Stimulated activated CD8-positive, alpha-beta memory T cell treated with anti-CD3 and anti-CD28 coated beads, Interleukin-7, amount 100 ng/mL, for 1 hour (primary cell): ENCODE measurements around the gene SGK1.
"Not testable (repeated sequence)": the region's sequence is repeated elsewhere in the genome, so short reads cannot be mapped to it uniquely, and the experiment has no call there.

Experiments used
- DNase-seq, 2 donors: peaks; one replicate each; pipeline ENCODE4 v3.0.0-alpha.2; 2020; ENCODE audit warnings: low read depth in 2 of 2

The SGK1 gene

DNA sequence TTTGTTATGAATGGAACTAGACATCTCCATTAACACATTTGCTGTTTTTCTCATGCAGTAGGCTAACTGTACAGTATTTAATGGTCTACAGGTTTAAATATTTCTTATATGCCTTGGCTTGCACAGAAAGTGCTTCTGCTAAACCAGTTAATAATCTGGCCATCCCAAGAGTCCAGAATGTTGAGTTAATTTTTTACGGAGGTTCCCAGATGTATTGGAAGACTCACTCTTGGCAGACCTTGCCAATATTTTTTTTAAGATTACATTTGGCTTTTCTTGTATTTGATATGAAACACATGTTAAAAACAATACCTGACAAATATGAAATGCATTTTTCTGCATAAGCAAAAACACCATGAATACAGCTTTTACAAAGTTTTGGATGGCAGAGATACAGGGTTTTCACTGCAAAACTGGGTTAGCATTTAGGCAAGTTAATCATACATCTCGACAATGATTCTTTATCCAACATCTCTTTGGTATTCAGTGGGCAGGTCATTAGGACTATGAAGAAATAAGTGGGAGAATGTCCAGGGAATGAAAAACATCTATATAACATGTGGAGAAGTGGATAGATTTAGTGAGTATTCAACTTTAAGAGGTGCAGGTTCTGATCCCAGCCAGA is 94.0 kb downstream of the SGK1 start:
- DNase-seq, result no peak

DNA sequence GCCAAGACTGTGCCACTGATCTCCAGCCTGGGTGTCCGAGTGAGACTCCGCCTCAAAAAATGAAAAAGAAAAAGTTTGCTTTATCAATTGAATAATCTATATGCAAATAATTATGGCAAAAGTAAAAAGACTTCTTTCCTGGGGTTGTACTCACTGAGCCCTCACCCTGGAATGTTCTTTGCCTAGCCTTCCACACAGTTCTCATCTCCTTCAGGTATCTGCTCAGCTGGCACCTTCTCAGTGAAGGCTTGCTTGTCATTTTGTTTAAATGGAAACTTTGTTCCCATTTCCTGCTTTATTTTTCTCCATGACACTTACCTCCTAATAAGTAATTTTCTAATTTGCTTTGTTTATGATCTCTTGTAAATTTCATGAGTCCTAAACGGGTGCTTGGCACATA is 96.7 kb downstream of the SGK1 start:
- no peak for DNase-seq

DNA sequence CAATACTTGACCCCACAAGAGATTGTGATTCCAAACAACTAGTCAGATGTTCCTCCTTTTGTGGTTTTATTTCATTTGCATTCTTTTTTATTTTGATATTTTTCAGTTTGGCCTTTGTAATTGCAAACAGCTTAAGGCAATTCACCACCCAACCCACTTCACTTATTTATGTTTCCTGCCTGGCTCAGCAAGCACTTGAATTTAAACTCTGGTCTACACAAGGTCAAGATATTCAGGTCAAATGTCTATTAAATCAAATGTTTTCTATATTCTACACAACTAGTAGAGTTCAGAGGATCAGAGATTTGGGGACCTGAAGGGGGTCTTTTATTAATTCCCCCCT is 100.1 kb downstream of the SGK1 start:
- no peak for DNase-seq

DNA sequence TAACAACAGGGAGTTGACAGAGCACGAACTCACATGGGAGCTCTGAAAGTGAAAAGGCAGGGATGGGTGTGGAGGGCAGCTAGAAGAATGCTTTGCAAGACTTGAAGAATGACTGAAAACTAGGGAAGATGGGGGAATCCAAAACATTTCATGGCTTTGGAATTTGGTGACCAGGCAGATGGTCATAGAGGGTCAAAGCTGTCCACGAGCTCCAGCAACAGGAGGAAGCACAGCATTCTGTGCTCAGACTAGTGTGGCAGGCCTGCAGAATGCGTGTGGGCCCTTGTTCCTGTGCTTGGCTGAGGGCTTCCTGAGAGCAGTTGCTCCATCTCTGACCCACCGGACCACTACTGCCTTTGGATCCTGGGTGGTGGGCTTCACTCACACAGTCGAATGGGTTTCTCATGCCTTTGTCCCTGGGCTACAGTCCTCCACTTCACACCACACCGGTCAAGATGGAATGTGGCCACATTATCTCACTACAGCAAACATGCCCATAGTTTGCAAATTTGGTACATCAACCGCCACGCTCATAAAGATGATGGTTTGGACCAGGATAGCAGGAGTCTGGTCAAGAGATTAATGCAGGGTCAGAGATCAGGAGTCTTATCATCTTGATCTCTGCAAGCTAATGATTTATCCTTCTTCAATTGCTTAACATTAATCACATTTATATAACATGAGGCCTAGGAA is 100.7 kb downstream of the SGK1 start:
- no peak for DNase-seq

DNA sequence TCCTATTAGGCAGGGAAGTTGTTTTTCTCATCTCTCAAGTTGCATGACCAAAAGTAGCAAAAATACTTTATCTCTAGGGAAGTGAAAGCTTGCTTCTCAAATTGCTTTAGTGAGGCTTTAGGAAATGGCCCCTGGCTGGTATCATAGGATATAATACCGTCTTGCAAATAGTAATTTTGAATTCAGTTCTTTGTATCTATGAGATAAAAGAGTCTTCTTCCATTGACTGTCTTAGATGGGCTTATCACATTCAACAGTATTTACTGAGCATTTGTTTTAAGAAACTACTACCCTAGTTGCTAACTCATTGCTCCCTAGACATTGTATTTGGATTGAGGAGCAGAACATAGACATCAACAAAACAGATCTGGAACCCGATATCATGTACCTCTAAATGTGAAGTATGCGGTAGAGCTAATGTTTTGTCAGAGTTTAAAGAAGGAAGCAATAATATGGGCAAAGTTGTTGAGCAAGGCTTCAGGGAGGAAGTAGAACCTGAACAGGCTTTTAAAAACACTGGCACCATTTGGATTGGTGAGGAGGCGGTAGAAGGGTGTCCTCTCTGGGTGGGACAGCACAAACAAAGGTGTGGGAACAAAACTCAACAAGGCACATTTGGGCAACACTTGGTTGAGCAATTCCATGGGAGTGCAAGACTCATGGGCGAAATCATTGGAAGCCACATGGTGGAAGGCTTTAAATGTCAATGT is 101.5 kb downstream of the SGK1 start:
- DNase-seq, result no peak

DNA sequence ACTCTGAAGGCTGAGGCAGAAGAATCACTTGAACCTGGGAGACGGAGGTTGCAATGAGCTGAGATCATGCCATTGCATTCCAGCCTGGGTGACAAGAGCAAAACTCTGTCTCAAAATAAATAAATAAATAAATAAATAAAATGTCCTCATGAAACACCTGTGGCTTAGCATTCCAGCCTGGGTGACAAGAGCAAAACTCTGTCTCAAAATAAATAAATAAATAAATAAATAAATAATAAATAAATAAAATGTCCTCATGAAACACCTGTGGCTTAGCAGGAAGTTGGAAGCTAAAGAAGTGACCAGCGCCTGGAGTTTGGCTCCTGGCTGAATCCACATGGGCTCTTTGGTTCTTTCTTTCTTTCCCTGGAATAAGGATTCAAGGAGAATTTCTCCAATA is 104.5 kb downstream of the SGK1 start:
- DNase-seq, result not testable (repeated sequence)

DNA sequence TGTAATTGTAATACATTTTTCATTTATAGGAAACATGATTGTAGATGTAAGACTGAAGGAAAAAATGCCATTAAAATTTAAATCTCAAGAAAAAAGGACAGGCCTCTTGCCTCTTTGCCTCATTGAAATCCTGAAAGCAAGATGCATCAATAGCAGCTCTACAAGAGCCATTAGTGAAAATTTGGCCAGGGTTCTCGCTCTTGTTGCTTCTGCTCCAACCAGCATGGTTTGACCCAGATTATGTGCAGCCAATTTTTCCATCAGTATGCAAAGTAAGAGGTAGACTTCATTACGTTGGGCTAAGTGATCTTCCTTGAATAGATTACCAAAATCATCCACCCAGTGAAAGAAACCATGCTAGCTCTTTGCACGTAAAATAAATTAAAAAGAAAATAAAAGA is 106.6 kb downstream of the SGK1 start:
- DNase-seq, result no peak

DNA sequence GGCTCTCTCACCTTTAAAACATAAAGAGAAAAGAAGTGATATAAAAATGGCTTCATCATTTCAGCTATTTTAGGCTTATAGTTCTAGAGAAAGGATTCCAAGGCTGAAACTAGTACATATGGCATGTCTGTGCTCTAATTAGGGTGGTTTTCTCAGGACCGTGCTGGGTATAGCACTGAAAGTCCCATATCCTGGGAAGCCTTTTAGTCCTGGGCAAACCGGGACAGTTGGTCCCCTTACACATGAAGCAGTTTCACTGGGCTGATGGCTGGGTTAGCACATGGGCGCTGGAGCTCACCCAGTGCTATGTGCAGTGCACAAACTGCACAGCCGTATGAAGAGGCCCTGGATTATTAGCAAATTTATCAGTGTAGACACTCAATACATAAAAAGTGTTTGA is 110.5 kb downstream of the SGK1 start:
- DNase-seq, result no peak

DNA sequence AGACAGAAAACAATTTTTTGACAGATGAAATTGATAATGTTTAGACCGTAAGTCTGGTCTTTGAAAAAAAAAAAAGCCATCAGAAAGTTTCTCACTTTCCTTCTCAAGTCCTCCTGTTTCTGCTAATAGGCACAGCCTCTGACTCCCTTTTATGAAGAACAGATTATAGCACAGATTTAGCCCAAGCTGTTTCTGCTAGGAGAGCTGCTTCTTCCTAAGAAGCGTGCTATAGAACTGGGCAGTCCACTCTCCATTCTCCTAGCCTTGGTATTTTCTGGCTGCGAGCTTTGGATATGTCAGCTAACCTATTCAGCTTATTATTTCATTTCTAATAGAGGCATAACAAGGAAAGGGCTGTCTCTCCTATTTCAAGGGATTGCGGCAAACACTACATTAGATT is 112.5 kb downstream of the SGK1 start:
- no peak for DNase-seq

DNA sequence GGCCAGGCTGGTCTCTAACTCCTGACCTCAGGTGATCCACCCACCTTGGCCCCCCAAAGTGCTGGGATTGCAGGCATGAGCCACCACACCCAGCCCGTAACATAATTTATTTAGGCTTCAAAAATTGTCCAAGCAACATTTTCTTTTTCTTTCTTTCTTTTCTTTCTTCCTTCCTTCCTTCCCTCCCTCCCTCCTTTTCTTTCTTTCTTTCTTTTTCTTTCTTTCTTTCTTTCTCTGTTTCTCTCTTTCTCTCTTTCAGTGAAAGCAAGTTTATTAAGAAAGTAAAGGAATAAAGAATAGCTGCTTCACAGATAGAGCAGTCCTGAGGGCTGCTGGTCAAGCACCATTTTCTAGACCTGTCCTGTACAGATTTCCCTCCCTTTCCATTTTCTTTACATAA is 113.2 kb downstream of the SGK1 start:
- DNase-seq, result not testable (repeated sequence)

DNA sequence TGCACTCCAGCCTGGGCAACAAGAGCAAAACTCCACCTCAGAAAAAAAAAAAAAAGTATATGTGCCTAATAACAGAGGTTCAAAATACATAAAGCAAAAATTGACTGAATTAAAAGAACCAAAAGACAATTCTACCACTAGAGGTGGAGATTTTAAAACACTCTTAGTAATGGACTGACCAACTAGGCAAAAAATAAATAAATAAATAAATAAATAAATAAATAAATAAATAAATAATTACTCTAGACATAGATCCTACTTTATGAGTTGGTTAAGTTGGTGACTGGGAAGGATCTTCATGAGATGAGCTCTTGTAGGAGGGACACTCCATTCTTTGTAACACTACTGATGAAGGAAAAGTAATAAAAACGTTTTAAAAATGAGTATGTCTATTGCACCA is 113.9 kb downstream of the SGK1 start:
- no peak for DNase-seq

DNA sequence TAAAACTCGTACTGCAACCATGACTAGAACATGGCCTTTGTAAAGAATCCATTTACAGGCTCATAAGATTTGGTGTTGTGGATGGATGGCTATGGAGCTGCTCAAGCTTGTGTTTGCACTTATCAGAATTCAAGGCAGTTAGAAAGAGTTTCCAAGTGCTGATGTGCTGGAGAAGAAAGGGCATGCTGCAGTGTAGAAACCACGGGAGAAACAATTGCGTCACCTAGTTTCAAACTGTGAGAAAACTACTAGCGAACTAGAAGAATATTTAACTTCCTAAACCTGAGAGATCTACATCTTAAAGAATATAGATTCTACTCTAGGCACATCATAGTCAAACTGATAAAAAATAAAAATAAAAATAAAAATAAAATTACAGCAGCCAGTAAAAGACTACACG is 116.2 kb downstream of the SGK1 start:
- DNase-seq, result no peak

DNA sequence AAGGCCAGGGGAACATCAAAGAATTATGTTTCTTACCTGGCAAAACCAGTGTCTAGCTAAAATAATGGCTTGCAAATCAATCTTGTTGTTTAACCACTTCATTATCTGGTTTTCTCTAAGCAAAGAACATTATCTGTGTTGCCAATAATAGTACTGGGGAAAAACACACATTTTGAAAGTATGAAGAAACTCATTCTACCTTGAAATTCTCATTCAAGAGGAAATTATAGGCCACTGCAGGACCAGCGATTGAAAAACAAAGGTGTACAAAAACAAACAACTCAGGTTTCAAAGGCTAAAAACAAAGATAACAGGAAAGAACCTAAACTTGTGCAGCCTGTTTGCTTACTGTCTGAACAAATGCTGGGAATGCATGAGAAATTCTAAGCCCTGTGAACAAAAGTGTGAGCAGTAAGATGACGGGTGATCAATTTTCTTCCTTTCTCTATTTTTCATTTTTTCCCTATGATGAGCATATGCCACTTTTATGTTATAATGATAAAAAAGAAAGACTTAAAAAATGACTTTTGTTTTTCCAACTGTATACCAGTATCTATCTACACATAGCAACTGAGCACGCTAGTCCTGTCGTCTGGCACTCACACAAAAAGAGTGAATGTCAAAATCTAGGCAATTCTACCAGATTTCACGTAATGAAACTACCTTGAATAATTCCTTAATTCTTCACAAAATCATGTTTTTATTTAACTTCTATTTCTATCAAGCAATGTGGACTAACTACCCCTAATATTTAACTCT is 117.9 kb downstream of the SGK1 start:
- no peak for DNase-seq

DNA sequence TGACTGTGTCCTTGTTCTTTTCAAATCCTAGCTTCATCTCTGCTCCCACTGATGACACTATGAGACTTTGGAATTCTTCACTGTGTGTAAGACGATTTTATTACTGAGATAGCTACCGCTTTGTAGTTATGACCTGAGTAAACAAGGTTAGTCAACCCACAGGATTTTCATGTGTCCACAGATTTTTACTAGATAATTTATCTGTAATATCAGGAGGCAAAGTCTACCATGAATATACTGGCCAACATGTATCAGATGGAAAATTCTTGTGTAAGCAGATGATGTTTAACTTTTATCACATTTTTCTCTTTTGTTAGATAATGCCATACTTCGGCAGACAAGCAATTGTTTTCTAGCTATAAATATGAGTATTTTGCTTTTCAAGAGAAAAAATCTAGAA is 119.8 kb downstream of the SGK1 start:
- DNase-seq, result no peak

DNA sequence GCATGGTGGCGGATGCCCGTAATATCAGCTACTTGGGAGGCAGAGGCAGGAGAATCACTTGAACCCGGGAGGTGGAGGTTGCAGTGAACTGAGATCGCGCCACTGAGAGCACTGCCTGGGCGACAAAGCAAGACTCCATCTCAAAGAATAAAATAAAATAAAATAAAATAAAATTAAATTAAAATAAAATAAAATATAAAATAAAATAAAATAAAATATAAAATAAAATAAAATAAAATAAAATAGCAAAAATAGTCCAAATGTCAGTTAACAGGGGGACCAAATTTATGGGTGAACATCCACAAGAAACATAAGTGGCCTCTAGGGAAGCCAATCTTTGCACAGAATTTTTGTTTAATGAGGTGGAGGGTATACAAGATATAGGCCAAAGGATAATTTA is 120.2 kb downstream of the SGK1 start:
- not testable (repeated sequence) for DNase-seq

DNA sequence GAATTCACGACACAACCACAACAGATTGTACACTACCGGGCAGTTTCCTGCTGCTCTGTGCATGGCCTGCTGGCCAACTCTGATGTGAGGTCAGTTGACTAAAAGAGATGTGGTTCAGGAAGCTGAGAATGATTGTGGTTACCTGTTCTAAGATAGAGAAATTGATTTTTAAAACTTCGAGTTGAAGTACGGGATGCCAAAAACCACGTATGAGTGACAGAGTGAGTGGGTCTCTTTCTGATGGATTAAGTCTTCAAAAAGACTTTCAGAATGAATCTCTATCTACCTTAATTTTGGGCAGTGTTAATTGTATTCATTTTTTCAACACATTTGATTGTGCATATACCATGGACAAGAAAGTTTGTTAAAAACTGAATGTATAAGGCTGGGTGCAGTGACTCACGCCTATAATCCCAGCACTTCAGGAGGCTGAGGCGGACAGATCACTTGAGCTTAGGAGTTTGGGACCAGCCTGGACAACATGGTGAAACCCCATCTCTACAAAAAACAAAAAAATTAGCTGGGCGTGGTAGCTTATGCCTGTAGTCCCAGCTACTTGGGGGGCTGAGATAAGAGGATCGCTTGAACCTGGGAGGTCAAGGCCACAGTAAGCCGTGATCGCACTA is 121.2 kb downstream of the SGK1 start:
- DNase-seq, result no peak

DNA sequence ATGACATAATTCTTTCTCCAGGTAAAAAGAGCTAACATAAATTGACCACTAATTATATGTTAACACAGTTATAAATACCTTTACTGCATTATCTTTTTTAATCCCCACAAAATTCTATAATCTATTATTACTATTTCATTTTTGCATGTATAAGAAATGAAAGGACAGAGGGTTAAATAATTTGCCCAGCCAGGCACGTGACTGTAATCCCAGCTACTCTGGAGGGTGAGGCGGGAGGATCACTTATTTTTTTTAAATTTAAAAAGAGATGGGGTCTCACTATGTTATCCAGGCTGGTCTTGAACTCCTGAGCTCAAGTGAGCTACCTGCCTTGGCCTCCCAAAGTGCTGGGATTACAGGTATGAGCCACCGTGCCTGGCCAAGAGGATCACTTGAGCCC is 121.9 kb downstream of the SGK1 start:
- no peak for DNase-seq

DNA sequence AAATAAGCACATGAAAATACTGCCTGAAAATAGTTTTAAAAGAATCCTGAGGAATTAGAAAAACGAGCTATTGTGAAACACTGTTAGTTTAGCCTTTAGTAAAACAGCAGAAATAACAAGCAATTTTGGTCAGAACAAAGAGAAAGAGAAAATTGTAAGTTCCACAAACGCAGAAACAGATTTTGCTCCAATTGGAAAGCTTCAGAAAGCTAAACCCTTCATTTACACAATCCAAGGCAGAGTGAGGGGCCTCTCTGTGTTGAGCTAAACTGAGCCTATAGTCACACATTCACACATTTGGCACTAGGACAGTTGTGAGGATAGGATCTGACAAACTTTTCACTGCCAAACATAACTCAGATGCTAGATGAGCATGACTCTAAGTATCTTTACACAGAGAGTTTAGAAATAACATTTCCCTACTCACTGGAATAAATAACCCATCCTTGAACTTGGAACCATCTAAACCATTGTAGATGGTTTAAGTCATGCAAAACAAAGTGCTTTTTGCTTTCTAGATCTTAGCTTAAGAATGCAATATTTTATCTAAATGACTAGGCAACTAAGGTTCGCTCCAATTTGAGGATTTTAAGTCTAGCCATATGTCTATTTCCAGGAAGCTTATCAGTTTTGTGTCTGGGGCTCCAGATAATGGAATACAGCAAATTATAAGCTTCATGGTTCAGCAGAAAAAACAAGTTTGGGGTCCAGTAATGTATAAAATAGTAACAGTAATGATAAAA is 122.6 kb downstream of the SGK1 start:
- no peak for DNase-seq

DNA sequence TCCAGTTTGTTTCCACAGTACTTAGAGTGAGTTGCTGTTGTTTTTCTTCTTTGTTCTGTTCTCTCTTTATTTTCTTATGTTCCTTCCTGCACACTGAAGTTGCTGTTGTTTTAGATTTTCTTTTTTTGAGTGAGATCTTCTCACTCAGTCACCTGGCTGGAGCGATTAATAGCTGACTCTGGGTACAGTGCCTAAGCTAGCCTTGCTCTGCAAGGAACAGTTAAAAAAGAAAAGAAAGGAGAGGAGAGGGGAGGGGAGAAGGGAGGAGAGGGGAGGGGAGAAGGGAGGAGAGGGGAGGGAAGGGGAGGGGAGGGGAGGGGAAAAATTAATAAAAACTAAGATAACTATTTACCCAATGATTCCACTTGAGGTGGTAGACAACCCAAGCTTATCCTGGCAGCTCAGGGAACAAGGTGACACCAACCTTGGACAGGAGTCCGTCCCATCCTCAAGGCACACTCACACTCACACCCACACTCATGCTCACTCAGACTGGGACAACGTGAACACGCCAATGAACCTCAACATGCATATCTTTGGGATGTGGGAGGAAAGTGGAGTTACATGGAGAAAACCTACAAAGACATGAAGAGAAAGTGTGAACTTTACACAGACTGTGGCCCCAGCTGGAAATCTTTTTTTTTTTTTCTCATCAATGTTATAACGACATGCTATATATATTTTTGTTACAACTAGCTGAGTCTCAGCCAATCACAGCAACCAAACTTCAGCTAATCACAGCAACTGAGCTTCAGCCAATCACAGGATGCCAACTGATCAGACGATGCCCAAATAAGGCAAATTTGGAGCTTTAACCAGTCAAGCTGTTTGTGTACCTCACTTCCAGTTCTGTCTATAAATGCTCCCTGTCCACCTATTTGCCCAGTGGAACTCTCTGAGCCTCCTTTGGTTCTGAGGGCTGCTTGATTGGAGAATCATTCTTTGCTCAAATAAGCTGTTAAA is 124.1 kb downstream of the SGK1 start:
- no peak for DNase-seq

DNA sequence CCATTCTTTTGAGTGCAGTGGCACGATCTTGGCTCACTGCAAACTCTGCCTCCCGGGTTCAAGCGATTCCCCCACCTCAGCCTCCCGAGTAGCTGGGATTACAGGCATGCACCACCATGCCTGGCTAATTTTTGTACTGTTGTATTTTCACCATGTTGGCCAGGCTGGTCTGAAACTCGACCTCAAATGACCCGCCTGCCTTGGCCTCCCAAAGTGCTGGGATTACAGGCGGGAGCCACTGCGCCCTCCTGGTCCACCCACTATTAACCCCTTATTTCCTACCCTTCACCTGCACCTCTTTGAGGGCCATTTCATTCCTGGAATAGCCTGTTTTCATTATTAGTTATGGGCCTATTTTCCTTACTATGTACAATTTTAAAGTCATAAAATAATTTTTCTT is 125.3 kb downstream of the SGK1 start:
- DNase-seq, result not testable (repeated sequence)
